HepG2 (cell line): ENCODE data around the gene PDCD11.

ENCODE experiments used
- FOSL2 ChIP-seq: sonication (generic); formaldehyde crosslinking; IDR thresholded peaks from 2 replicates; pipeline ENCODE4 v1.4.0; 2020; ENCODE audit warnings: missing genetic modification reagents
- POLR2AphosphoS5 ChIP-seq: IDR thresholded peaks from 2 replicates; pipeline ENCODE4 v1.6.1; 2012; ENCODE audit warnings: low read depth, low read length
- SNRNP70 ChIP-seq: fragments of 200-400 bp; formaldehyde crosslinking; IDR thresholded peaks from 2 replicates; pipeline ENCODE4 v1.6.1; 2017; ENCODE audit warnings: mild to moderate bottlenecking, low read depth, low read length, moderate library complexity
- ZBTB26 ChIP-seq: IDR thresholded peaks from 2 replicates; pipeline ENCODE4 v1.6.1; 2016; ENCODE audit warnings: missing compliant biosample characterization, missing genetic modification reagents, borderline replicate concordance

- no peak for TF ChIP-seq FOSL2
- no peak for TF ChIP-seq ZBTB26
- no peak for TF ChIP-seq POLR2AphosphoS5
- TF ChIP-seq SNRNP70, result no peak
Measured at GRCh38 chr10:103439776-103440175, 43.4 kb downstream of the PDCD11 start.
